ENCODE measurements around the gene KIAA1191.

DNA sequence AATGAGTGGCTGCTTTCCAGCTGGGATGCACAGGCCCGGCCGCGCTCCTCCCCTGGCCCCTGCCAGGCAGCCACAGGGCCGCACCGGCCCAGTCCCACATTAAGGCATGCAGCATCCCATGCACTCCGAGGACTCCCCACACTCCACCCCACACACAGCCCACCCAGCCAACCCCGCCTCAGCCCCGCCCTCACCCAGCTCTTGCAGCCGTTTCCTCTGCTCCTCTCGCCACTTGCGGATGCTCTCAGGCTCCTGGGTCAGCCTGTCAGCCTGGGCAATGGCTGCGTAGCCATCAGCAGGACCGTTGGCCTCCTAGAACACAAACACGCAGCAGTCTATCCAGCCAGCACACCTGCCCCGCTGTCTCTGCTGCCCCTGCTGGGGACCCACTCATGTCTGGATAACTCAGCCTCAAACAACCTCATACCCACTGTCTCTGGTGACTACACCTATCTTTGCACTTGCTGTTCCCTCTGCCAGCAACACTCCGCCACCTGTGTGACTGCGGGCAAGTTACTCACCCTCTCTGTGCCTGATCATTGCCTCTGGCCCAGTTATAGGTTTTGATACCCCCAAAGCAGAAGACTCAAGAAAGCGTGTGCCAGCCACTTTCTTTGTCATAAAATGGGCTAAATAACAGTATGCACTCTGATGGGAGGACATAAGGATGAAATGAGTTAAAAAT is 36.3 kb upstream of the KIAA1191 start:
- TF ChIP-seq CTCF (IDR thresholded peaks at IDR 0.05) = no peak
- TF ChIP-seq ZFX (IDR thresholded peaks at IDR 0.05; ENCODE audit: borderline replicate concordance) = no peak

Data from 22Rv1 (cell line).